HepG2 (cell line): ENCODE data around the gene SETD1A. TPM values are rescaled to one million over a fixed set of nuclear protein-coding genes. Genes with fewer than 3 reads are reported as not detected.
A peak's percentile ranks its signal among the peaks of the same experiment; 100 is the strongest.

Source experiments
- JDP2 ChIP-seq: sonication (generic); formaldehyde crosslinking; IDR thresholded peaks from 2 replicates; pipeline ENCODE4 v1.8.1; 2022; ENCODE audit warnings: missing genetic modification reagents, borderline replicate concordance
- NFAT5 ChIP-seq: sonication (generic); formaldehyde crosslinking; IDR thresholded peaks from 2 replicates; pipeline ENCODE4 v1.4.0; 2020; ENCODE audit warnings: missing genetic modification reagents
- PAWR ChIP-seq: sonication (generic); formaldehyde crosslinking; IDR thresholded peaks from 2 replicates; pipeline ENCODE4 v1.4.0; 2020; ENCODE audit warnings: missing genetic modification reagents, mild to moderate bottlenecking, borderline replicate concordance
- PHF20 ChIP-seq: sonication (generic); formaldehyde crosslinking; IDR thresholded peaks from 2 replicates; pipeline ENCODE4 v1.5.0; 2020; ENCODE audit warnings: mild to moderate bottlenecking, missing genetic modification reagents
- REST ChIP-seq, 2 experiments: IDR thresholded peaks; 2 replicates each; pipeline ENCODE4 v1.6.1; 2011 to 2012; ENCODE audit warnings: low read length in 2 of 2, borderline replicate concordance in 1 of 2, low read depth in 1 of 2, mild to moderate bottlenecking in 1 of 2, moderate library complexity in 1 of 2
- SRF ChIP-seq: IDR thresholded peaks from 2 replicates; pipeline ENCODE4 v1.6.1; 2011; ENCODE audit warnings: mild to moderate bottlenecking, low read depth, low read length, moderate library complexity
- ZGPAT ChIP-seq: IDR thresholded peaks from 2 replicates; pipeline ENCODE4 v1.6.1; 2016; ENCODE audit warnings: mild to moderate bottlenecking
- ZNF251 ChIP-seq: sonication (generic); formaldehyde crosslinking; IDR thresholded peaks from 2 replicates; pipeline ENCODE4 v1.9.0; 2021; ENCODE audit warnings: mild to moderate bottlenecking, missing genetic modification reagents
- ZNF563 ChIP-seq: sonication (generic); formaldehyde crosslinking; IDR thresholded peaks from 2 replicates; pipeline ENCODE4 v1.8.0; 2022; ENCODE audit warnings: mild to moderate bottlenecking, moderate library complexity, missing genetic modification reagents
- ZNF570 ChIP-seq: sonication (generic); formaldehyde crosslinking; IDR thresholded peaks from 2 replicates; pipeline ENCODE4 v1.4.0; 2020; ENCODE audit warnings: mild to moderate bottlenecking, missing genetic modification reagents, borderline replicate concordance
- ZNF644 ChIP-seq: IDR thresholded peaks from 2 replicates; pipeline ENCODE4 v1.6.1; 2016; ENCODE audit warnings: low read depth
- ZNF652 ChIP-seq: IDR thresholded peaks from 2 replicates; pipeline ENCODE4 v1.6.1; 2016; ENCODE audit warnings: low read depth, borderline replicate concordance
- polyA plus RNA-seq, 8 experiments: library from polyadenylated mRNA; depleted of rRNA in 3 of 8; stranded (reverse) in 7 of 8; unstranded in 1 of 8; fragments of >200 nt; fragmentation: Illumina TruSeq in 4 of 8; extraction: Trizol in 4 of 8; gene quantifications; 2 replicates each; pipeline versions ENCODE4 v1.2.1 to v1.2.3, GENCODE V29; 2011 to 2016; ENCODE audit warnings: low read depth in 4 of 8, missing spikeins in 1 of 8, mixed read lengths in 1 of 8; ENCODE audit not compliant: insufficient read depth in 1 of 8
- total RNA-seq, 5 experiments: library from RNA; depleted of rRNA; stranded (reverse); fragments of >200 nt; fragmentation: Illumina TruSeq; extraction: Trizol; gene quantifications; 2 replicates each; pipeline ENCODE4 v1.2.3, GENCODE V29; 2016; ENCODE audit warnings: low read depth in 1 of 5
- TF ChIP-seq, protein P1 (sequence below): sonication (generic); formaldehyde crosslinking; IDR thresholded peaks from 2 replicates; pipeline ENCODE4 v1.5.1; 2020; ENCODE audit warnings: missing genetic modification reagents, mild to moderate bottlenecking, borderline replicate concordance
- TF ChIP-seq, protein P2 (sequence below): sonication (generic); formaldehyde crosslinking; IDR thresholded peaks from 2 replicates; pipeline ENCODE4 v1.5.0; 2020; ENCODE audit warnings: mild to moderate bottlenecking, missing genetic modification reagents, moderate library complexity

SETD1A gene
- total and polyA plus RNA-seq, 2 of the 13 experiments (the other 11 are each of a cell fraction or from before 2014, with no cell fraction given) = 3.8 to 5.6 TPM

GRCh38 chr16:30984669-30985400 is 27.3 kb downstream of the SETD1A start, which contains the start of gene HSD3B7 (continued):
- TF ChIP-seq ZNF652 (CRISPR knock-in tag) (no peak), SRF (no peak), ZNF644 (CRISPR knock-in tag) (no peak), NFAT5 (no peak), PAWR (no peak), ZNF251 (CRISPR knock-in tag) (no peak), JDP2 (CRISPR knock-in tag) (no peak), PHF20 (CRISPR knock-in tag) (no peak; the same call in 1 of the 2 replicates), ZNF570 (CRISPR knock-in tag) (no peak), ZNF563 (CRISPR knock-in tag) (no peak), REST (IDR thresholded peaks at IDR 0.05; ENCODE audit: borderline replicate concordance in 1 of 2, low read depth in 1 of 2, low read length in 2 of 2) (no peak), ZGPAT (CRISPR knock-in tag) (no peak)
- TF ChIP-seq, protein P1, sequence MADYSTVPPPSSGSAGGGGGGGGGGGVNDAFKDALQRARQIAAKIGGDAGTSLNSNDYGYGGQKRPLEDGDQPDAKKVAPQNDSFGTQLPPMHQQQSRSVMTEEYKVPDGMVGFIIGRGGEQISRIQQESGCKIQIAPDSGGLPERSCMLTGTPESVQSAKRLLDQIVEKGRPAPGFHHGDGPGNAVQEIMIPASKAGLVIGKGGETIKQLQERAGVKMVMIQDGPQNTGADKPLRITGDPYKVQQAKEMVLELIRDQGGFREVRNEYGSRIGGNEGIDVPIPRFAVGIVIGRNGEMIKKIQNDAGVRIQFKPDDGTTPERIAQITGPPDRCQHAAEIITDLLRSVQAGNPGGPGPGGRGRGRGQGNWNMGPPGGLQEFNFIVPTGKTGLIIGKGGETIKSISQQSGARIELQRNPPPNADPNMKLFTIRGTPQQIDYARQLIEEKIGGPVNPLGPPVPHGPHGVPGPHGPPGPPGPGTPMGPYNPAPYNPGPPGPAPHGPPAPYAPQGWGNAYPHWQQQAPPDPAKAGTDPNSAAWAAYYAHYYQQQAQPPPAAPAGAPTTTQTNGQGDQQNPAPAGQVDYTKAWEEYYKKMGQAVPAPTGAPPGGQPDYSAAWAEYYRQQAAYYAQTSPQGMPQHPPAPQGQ = no peak
- TF ChIP-seq, protein P2, sequence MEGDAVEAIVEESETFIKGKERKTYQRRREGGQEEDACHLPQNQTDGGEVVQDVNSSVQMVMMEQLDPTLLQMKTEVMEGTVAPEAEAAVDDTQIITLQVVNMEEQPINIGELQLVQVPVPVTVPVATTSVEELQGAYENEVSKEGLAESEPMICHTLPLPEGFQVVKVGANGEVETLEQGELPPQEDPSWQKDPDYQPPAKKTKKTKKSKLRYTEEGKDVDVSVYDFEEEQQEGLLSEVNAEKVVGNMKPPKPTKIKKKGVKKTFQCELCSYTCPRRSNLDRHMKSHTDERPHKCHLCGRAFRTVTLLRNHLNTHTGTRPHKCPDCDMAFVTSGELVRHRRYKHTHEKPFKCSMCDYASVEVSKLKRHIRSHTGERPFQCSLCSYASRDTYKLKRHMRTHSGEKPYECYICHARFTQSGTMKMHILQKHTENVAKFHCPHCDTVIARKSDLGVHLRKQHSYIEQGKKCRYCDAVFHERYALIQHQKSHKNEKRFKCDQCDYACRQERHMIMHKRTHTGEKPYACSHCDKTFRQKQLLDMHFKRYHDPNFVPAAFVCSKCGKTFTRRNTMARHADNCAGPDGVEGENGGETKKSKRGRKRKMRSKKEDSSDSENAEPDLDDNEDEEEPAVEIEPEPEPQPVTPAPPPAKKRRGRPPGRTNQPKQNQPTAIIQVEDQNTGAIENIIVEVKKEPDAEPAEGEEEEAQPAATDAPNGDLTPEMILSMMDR (CRISPR knock-in tag) = peak; percentile 95
